ENCODE data around the gene TTPAL.
"Not testable (repeated sequence)": the region's sequence is repeated elsewhere in the genome, so short reads cannot be mapped to it uniquely, and the experiment has no call there.

TTPAL gene

DNA sequence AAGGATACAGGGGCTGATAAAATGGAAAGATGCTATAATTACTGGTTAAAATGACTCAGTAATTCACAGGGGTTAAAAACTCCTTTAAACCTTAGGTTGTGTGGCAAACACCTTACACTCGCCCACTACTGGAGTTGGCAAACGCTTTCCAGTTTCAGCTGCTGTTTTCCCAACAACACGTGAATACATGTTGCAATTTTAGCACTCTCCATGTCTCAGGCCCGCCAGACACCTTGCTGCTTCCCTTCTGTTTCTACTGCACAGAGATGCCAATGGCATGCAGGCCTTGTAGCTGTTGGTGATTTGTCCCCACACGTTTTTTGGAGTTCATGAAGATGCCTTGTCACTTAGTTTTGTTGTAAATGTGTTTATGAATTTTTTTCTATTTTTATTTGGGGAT lies 5.3 kb upstream of the TTPAL start:
- DNase-seq: no peak

DNA sequence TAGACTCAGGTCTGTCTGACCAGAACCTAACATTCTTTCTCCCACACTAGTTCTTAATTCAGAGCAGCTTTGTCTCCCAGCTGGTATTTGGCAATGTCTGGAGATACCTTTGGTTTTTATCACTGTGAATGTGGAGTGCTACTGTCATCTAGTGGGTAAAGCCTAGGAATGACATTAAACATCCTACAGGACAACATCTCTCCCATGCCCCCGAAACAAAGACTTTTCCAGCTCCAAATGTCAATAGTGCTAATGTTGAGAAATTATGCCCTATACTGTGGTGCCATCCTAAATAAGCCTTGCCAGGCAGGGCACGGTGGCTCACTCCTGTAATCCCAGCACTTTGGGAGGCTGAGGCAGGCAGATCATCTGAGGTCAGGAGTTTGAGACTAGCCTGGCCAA lies 4.2 kb upstream of the TTPAL start:
- no peak for DNase-seq

DNA sequence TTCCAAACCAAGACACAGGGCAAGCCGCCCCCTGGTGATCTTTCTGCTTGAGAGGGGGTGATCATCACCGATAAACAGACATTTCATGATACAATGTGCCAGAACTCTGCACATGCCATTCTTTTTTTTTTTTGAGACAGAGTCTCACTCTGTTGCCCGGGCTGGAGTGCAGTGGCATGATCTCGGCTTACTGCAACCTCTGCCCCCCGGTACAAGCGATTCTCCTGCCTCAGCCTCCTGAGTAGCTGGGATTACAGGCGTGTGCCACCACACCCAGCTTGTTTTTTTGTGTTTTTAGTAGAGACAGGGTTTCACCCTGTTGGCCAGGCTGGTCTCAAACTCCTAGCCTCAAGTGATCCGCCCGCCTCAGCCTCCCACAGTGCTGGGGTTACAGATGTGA lies 3.4 kb upstream of the TTPAL start:
- DNase-seq: not testable (repeated sequence)

DNA sequence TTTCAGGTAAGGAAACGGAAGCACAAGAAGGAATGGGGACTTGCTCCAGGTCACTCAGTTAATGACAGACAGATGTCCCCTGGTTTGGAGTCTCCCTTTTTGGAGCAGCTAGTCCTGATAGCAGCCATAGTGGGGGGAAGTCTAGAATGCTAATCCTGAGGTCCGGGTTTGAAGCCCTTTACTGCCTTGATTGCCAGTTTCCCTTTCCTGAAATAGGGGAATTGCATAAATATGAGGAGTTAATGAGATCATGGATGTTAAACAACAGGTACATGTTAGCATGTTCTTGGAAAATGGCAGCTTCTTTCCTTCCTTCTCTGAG lies 341 bp upstream of the TTPAL start:
- DNase-seq: no peak

DNA sequence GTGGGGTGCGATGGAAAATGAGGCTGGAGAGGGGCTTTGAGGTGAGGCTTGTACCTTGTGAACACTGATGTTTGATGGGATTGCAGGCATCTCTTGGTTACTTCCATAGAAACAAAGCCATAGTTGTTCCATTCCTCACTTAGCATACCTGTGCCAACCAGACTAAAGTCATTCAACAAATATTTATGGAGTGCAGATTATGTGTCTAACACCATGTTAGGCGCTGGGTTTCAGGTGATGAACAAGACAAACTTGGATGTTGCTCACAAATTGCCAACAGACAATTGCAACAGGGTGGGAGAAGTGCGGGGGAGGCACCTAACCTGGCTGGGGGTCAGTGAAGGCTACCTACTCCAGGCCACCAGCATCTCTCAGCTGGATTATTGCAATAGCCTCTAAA lies 1.5 kb downstream of the TTPAL start:
- no peak for DNase-seq

DNA sequence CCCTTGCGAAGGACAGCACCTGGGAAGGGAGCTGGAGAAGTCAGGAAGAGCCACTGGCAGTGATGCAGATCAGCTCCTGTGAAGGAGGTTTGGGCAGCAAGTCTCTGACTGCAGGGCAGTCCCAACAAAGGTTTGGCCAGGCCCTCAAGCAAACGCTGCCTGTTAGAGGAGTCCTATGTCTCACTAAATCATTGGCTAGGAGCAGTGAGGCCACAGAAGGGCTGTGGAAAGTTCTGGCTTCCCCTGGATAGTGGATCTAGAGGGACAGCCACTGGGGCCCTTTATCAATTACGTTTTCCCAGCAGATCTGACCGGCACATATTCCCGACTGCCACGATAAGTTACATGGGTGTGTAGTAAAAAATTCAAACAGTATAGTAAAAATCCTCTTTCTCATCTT lies 2.5 kb downstream of the TTPAL start:
- DNase-seq: no peak

DNA sequence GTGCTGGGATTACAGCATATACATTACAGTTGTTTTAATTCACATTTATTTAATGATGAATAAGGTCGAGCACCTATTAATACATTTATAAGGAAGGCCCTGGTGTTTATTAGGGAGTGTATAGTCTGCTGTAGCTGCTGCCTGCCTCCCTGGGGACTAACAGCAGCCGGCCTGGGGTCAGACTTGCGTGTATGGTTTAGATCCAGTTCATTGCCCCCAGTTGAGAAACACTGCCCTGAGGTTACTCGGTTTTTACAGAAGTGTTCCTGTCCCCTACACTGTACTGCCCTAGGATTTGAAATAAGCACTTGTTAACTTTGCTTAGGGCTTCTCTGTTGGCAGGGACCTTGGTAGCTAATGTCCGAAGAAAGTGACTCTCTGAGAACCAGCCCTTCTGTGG lies 4.0 kb downstream of the TTPAL start:
- DNase-seq: no peak

DNA sequence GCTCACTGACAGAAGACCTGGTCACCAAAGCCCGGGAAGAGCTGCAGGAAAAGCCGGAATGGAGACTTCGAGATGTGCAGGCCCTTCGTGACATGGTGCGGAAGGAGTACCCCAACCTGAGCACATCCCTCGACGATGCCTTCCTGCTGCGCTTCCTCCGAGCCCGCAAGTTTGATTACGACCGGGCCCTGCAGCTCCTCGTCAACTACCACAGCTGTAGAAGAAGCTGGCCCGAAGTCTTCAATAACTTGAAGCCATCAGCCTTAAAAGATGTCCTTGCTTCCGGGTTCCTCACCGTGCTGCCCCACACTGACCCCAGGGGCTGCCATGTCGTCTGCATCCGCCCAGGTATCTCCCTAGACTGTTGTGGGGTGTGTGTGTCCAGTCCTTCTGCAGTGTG lies 4.4 kb downstream of the TTPAL start:
- DNase-seq: no peak

DNA sequence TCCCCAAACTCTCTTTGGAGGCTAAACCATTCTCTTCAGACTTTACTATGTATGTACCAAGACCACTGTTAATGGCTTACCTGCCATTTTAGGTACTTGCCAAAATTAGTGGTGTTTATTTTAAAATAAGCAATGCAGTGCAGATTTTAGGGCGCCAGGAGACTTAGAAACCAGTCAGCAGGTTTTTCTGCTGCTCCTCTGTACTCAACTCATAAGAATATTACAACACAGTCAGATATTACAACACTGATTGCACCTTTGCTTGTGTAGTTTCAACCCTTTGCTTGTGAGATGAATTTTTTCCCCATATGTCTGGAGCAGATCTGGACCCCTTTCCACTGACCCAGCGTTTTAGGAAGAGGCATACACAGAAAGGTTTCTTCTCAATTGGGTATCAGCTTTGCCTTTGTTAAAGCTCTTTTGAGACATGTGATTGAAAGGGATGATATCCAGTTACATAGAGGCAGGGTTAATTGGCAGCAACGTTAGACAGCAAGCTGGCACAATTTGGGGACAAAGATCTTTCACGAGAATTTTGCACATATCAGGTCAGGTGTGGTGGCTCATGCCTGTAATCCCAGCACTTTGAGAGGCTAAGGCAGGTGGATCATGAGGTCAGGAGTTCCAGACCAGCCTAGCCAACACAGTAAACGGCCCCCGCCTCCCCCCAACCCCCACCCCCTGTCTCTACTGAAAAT lies 6.2 kb downstream of the TTPAL start:
- no peak for DNase-seq

DNA sequence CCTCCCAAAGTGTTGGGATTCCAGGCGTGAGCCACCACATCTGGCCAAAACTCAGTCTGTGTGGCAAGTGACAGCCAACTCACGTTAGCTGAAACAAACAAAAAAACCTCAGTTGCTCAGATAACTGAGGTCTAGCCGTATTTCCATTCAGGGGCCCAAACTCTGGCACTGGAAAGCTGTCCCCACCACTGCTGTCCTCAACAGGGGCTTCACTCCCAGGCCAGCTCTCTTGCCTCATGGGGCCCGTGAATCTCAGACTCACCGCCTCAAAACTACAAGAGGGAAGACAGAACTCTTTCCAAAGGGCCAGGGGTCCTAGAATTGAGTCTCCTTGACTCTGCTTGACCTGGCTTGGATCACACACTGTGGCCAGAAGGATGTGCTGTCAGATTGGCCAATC lies 7.4 kb downstream of the TTPAL start:
- no peak for DNase-seq

DNA sequence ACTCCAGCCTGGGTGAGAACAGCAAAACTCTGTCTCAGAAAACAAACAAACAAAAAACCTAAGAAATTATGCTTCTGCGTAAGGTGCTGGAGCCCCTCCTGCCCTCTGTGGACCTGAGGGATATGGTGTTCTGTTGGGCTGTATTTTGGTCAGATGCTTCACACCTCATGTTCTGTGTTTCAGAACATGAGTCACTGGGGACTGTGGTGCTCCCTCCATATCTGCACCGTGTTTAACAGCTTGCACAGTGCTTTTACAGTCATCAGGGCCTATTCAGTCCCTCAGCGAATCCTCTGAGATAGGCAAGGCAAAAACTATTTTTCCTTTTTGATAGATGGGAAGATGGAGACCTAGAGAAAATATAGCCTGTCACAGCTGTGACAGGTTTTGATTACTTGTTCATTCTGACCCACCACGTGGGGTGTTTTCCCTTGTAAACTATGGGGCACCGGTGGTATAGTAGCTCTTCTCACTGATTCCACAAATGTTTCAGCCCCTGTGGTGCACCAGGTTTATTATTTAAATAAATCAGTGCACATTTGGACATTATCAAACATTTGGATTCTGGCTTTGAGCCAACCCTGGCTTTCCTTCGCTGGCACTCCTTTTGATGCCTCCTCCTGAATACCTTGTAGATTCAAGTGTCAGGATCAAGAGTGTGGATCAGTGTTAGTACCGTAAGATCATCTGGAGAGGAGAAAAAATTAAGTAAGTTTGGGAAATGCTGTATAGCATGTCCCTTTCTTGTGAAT lies 9.6 kb downstream of the TTPAL start:
- no peak for DNase-seq

DNA sequence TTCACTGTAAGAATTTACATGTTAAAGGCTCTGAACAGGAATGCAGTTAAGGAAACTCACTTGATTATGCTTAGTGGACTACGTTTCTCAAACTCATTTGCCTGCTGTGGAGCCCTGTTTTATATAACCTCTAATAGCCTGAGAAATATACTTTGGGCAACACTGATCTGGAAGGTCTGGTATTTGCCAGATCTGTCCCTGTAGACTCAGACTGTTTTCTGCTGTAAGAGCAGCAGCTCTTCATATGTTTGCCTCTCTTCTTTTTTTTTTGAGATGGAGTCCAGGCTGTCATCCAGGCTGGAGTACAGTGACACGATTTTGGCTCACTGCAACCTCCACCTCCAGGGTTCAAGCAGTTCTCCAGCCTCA lies 10.1 kb downstream of the TTPAL start:
- no peak for DNase-seq

DNA sequence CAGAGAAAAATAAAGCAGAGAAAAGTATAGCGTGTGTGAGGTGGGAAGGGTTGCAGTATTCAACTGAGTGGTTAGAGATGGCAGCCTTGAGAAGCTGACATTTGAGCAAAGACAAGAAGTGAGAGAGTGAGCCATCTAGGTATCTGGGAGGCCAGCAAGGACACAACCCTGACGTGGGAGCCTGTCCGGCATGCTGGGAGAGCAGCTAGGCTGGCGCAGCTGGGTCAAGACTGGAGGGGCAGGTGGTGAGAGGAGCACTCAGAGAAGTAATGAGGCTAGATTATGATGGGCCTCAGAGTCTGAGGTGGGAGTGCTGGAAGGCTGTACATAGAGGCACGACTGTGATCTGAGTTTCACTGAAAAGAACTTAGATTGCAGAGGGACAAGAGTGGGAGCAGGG lies 12.9 kb downstream of the TTPAL start:
- DNase-seq: no peak

DNA sequence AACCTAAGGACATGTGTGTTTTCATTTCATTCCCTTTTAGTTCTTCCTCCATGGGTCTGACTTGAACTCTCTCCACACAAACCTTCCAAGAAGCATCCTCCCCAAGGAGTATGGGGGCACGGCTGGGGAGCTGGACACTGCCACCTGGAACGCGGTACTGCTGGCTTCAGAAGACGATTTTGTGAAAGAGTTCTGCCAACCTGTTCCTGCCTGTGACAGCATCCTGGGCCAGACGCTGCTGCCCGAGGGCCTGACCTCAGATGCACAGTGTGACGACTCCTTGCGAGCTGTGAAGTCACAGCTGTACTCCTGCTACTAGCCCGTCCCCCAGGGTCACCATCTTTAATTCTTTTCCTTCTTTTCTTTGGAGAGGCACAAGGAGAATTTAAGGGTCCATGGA lies 13.5 kb downstream of the TTPAL start:
- no peak for DNase-seq

DNA sequence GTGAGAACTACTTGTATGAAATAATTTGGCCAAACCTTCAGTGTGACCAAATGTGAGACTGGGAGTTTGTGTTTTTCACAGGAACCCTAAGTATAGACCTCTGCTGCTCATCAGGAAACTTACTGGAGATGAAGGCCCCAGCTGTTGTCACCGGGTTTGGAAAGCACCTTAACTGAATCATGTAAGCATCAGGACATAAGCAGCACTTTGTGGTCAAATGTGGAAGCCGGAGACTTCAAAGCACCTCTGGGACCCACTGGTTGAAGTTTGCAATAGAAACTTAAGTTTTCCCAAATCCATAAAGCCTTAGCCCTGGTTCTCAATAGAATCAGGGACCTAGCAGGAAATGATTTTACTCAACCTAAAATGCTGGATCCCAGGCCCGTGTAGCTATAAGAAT lies 14.3 kb downstream of the TTPAL start:
- DNase-seq: no peak

DNA sequence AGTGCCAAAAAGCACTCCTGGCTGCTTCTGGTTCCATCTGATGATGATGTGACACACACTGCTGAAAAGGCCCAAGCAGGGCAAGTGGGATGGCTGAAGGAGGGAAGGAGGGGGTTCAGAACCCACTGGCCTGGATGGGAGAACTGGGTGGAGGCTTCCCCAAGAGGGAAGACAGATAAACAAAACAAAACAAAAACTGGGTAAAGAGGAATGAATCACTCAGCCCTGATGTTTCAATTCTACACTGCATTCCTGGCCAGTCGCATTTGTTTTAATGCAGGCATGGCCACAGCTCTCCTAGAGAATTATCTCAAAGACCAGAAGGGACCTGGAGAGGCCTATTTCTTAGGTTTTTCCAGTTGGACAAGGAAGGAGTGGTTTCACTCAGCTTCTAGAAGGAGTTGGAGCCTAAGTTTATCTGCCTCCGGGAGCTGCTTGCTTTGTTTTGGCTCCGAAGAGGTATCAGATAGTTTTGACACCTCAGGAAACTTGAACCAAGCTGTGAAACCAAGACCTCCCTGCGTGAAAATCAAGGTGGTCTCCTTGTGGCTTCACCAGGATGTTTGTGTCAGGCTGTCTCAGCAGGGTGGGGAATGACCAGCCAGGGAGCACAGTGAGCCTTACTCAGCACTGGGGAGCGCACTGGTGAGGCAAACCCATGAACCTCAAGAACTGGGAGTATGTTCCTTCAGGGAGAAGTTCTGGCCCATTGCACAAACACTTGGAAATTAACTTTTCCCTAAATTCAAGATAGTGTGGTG lies 16.1 kb downstream of the TTPAL start:
- DNase-seq: no peak

DNA sequence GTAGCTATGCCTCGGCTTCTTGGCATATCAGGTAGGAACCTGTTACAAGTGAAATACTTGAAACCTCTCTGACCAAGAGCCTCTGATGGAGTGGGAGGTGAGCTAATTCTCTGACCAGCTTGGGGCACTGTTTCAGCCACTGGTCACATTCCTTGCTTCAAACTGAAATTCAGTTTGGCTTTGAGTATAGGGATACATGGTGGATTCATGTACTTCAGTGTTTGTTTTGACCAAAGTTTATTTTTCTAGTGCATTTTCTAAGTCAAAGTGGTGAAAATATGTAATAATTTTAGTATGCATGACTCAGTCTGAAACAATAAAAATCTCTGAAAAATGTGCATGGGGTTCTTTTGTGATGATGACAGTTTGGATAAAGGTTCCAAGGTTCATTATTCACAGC lies 18.6 kb downstream of the TTPAL start:
- no peak for DNase-seq

DNA sequence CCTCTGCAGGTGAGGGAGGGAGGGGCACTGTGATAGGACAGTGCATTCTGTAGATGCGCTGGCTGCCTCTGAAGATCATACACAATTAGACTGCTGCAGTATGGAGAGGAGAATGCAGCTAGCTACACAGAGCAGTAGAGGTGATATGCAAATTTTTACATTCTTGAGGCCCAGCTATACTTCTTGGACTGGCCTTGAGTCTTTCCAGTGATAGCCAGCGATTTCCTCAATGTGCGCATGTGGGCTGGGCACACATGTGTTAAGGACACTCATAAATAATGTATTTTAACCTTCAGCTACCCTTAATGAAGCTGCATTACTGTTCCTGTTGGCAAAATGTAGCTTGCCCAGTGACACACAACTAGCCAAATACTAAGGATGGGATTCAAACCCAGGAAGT lies 19.0 kb downstream of the TTPAL start:
- no peak for DNase-seq

DNA sequence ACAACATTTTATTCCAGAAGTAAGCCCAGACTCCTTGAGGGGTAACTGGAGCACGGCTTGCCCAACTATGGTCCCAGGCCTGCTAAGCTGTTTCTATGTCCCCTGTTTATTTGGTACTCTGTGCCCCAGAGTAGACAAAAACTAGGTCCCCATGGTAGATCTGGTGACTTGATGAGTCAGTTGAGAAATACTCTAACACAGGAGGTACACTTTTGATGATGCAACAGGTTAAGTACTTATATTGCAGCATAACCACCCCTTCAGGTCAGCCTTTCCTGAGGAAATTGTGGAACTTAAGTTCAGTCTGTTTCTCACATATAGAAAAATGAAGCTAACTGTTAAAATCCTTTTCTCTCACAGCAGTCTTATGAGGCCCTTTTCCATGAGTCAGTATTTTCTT lies 19.6 kb downstream of the TTPAL start:
- no peak for DNase-seq

DNA sequence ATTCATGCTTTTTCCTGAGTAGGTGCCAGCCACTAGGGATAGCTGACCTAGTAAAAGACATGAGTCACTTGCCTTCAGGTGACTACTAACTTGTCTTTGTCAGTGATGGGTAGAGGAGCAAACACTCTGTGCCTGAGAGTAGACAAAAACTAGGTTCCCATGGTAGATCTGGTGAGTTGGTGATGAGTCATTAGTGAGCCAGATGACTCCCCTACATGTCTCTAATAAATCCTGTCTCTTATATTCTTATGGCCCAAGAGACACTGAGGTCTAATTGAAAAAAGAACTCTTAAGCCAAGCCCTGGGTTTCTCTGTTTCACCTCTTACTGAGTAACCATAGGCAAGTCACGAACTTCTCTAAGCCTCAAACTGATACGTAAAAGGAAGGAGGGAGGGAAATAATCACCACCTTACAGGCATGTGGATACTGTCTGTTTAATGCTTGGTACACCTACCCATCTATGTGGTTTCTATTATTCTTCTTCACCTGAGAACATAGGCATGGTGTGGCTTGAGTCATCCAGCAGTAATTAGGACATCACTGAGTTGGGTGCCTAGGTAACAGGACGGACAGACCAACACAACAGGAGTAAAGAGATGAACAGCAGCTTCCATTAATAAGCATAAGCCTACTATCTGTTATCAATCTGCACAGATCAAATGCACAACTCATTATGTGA lies 20.3 kb downstream of the TTPAL start:
- no peak for DNase-seq

DNA sequence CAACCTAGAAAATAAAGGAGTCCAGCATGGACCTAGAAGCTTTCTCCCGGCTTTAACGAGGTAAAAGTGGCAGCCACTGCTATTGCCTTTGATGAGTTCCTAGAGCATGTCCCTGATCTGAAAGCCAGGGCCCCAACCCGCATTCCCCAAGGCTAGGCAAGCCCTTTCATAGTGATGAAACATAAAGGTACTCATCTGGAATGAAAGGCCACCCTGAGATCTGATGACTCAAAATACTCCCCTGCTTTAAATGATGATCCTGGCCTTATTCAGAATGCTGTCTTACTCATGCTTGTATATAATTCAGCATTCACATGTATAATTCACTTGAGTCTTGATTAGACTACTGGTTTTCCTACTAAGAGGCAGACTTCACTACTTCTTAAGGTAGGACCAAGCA lies 21.3 kb downstream of the TTPAL start:
- DNase-seq: no peak

DNA sequence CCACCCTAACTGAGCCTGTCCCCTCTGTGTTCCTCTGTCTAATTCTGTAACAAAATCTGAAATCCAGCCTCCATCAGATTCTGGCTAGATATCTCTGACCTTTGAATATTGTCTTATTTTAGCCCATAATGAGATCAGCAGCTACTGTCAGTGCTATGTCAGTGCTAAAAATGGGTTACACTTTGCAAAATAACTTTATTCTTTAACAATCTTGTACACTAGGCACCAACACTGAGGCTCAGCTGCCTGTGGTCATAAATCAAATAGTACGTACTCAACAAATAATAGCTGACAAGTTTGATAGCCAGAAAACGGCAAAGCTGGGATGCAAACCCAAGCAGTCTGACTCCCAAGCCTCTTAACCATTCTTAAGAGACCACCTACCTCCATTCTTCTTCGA lies 22.1 kb downstream of the TTPAL start:
- no peak for DNase-seq

DNA sequence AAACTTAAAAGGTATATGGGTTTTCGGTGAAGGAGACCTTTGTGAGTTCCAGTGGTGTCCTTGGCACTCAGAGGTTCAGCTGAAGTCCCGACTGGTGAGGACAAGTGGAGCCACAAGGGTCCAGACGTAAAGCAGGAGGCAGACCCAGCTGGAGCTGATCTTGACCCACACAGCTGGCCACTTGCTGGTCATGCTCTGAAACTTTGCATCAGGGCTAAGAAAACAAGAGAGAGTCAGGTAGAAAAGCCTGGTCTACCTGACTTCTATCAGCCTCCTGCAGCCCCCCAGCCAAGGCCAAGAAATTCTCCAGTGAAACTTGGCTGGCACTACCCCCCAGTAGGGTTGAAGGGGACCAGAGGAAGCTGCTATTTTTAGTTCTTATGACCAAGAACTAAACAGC lies 24.5 kb downstream of the TTPAL start:
- no peak for DNase-seq

DNA sequence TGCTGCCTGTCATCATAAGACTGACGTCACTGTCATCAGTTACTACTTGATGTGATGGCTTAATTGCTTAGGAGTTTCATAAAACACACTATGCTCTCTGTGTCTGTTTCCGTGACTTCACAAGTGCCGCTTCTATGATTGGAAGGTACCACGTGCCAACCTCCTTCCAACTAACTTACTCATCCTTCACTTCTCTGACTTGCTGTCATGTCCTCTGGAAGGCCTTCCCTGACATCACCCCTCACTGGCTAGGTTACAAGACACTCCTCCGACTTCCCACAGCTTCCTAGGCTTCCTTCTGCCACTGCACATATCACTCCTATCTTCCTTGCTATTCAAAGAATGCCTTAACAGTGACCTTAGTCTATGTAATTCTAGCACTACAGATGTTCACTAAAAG lies 25.8 kb downstream of the TTPAL start:
- DNase-seq: no peak

Measured in SHP77 treated with DMSO at 0.1 percent for 48 hours (cell line).